Stomach (tissue), 9 donors: Measurements from ENCODE around the gene CCNYL1. TPM values are rescaled to one million over a fixed set of nuclear protein-coding genes. Genes with fewer than 3 reads are reported as not detected.

ENCODE experiments used
- DNase-seq, 2 donors: peaks; one replicate each; pipeline versions ENCODE4 v3.0.0 to v3.0.0-alpha.2; 2013 to 2019
- H3K27ac ChIP-seq, 5 donors: fragments of 200-600 bp in 4 of 5; sonication (generic) in 4 of 5; one replicate each; pipeline ENCODE4 v1.5.1; 2013 to 2019; ENCODE audit warnings: mild to moderate bottlenecking in 1 of 5, moderate library complexity in 1 of 5
- H3K27me3 ChIP-seq, 3 donors: fragments of 200-600 bp; sonication (generic); one replicate each; pipeline ENCODE4 v1.5.1; 2017 to 2019; ENCODE audit warnings: mixed run types in 1 of 3
- H3K36me3 ChIP-seq, 4 donors: fragments of 200-600 bp; sonication (generic); 1 replicate in 3 of 4; 2 replicates in 1 of 4; pipeline ENCODE4 v1.5.1; 2016 to 2019
- H3K4me1 ChIP-seq, 4 donors: fragments of 200-600 bp; sonication (generic); one replicate each; pipeline ENCODE4 v1.5.1; 2016 to 2019
- H3K4me3 ChIP-seq, 4 donors: fragments of 200-600 bp; sonication (generic) in 3 of 4; one replicate each; pipeline ENCODE4 v1.5.1; 2016 to 2019; ENCODE audit warnings: mild to moderate bottlenecking in 1 of 4
- H3K9me3 ChIP-seq, 4 donors: fragments of 200-600 bp; sonication (generic); one replicate each; pipeline ENCODE4 v1.5.1; 2016 to 2019
- CTCF ChIP-seq, 7 experiments: fragments of 450-650 bp in 4 of 7; fragments of 200-600 bp in 3 of 7; sonication (generic) in 3 of 7; IDR thresholded peaks; one replicate each; pipeline ENCODE4 v1.5.1; 2016 to 2019; ENCODE audit warnings: antibody characterized with exemption in 7 of 7, control low read depth in 2 of 7, mild to moderate bottlenecking in 1 of 7
- EP300 ChIP-seq: sonication (generic); formaldehyde crosslinking; IDR thresholded peaks from one replicate; pipeline ENCODE4 v1.6.1; 2017; ENCODE audit warnings: antibody characterized with exemption
- POLR2A ChIP-seq, 4 donors: fragments of 450-650 bp; IDR thresholded peaks; one replicate each; pipeline ENCODE4 v1.6.1; 2016; ENCODE audit warnings: antibody characterized with exemption in 4 of 4, control low read depth in 2 of 4, mild to moderate bottlenecking in 1 of 4, moderate library complexity in 1 of 4
- POLR2AphosphoS5 ChIP-seq, 3 donors: sonication (generic); formaldehyde crosslinking; IDR thresholded peaks; one replicate each; pipeline ENCODE4 v1.6.1; 2016; ENCODE audit warnings: antibody characterized with exemption in 3 of 3
- WGBS, 5 donors: extraction: QIAGEN DNeasy Blood & Tissue Kit in 3 of 5; methylation state at CpG; one replicate each; pipeline versions ENCODE4 v1.1.5 to v1.1.7; 2013 to 2018; 5-methylcytosine and 5-hydroxymethylcytosine counted together
- intact Hi-C: fragments of 100-400 bp; cut with DNase I; formaldehyde crosslinking; loops from one replicate; pipeline ENCODE4 v1.15.1; 2023; ENCODE audit warnings: low total_unique reads
- polyA plus RNA-seq, 3 donors: library from polyadenylated mRNA; stranded (reverse); fragments of 200-250 nt; gene quantifications; one replicate each; pipeline ENCODE4 v1.2.3, GENCODE V29; 2013
- total RNA-seq, 5 donors: library from RNA; depleted of rRNA; stranded (reverse); fragments of >200 nt; gene quantifications; one replicate each; pipeline versions ENCODE4 v1.1.0 to v1.2.3, GENCODE V29; 2014 to 2016
- donor health status: healthy with polysubstance abuse.
- donor health status: Bipolar disorder and iron deficiency.
- donor health status: healthy.

The CCNYL1 gene
- total and polyA plus RNA-seq, 8 donors: 4.2 to 29.8 (median 11.2) TPM

- 44 to 62% (median 50%) methylated on average over 4 of the region's 4 CpGs for WGBS, 5 donors
- H3K27ac ChIP-seq: peak overlapping the region in 1 of 5 donors; percentile 11
Measured at GRCh38 chr2:207725873-207726578, 14.6 kb downstream of the CCNYL1 start.

GRCh38 chr2:207727261-207727660 lies 15.8 kb downstream of the CCNYL1 start:
- Histone ChIP-seq H3K36me3 (peaks cover 6 to 20% (median 14%) of the 10 kb centered on the region in 4 donors), H3K27ac (no peak overlapping the region), H3K4me3 (no peak overlapping the region), H3K9me3 (no peaks in the 10 kb centered on the region), H3K27me3 (no peaks in the 10 kb centered on the region), H3K4me1 (peaks cover 0 to 30% (median 20%) of the 10 kb centered on the region in 4 donors)
- WGBS, 5 donors: 67 to 81% (median 72%) methylated on average over 2 of the region's 2 CpGs
- intact Hi-C loops: no loop called here
- TF ChIP-seq POLR2AphosphoS5 (IDR thresholded peaks at IDR 0.05): no peak
- no peak for TF ChIP-seq CTCF (IDR thresholded peaks at IDR 0.05)
- no peak for TF ChIP-seq POLR2A (IDR thresholded peaks at IDR 0.05)
- TF ChIP-seq EP300: no peak
- no peak for DNase-seq

More at GRCh38 chr2:207725873-207726578, 14.6 kb downstream of the CCNYL1 start:
- H3K9me3 ChIP-seq: no peaks in the 10 kb centered on the region
- no peaks in the 10 kb centered on the region for H3K27me3 ChIP-seq
- no peak for TF ChIP-seq POLR2AphosphoS5 (IDR thresholded peaks at IDR 0.05)
- DNase-seq: peak; percentile 38 to 66
- intact Hi-C loops: no loop called here
- peaks cover 6 to 20% (median 14%) of the 10 kb centered on the region in 4 donors for H3K36me3 ChIP-seq
- peaks cover 0 to 41% (median 25%) of the 10 kb centered on the region in 4 donors for H3K4me1 ChIP-seq
- H3K4me3 ChIP-seq: no peak overlapping the region

GRCh38 chr2:207729465-207729998 lies 18.1 kb downstream of the CCNYL1 start:
- Histone ChIP-seq H3K27me3 (no peaks in the 10 kb centered on the region), H3K4me1 (peaks cover 0 to 24% (median 15%) of the 10 kb centered on the region in 4 donors), H3K4me3 (no peak overlapping the region), H3K27ac (no peak overlapping the region), H3K9me3 (no peaks in the 10 kb centered on the region), H3K36me3 (peaks cover 6 to 27% (median 16%) of the 10 kb centered on the region in 4 donors)
- intact Hi-C loops: no loop called here
- WGBS, 5 donors: 92 to 97% (median 93%) methylated on average over 8 of the region's 8 CpGs
- no peak for DNase-seq
- TF ChIP-seq EP300 (no peak), POLR2A (IDR thresholded peaks at IDR 0.05) (no peak), POLR2AphosphoS5 (IDR thresholded peaks at IDR 0.05) (no peak), CTCF (IDR thresholded peaks at IDR 0.05) (no peak)

- no peak for DNase-seq
- H3K27ac ChIP-seq: no peak overlapping the region
- no peaks in the 10 kb centered on the region for H3K9me3 ChIP-seq
- peaks cover 0 to 15% (median 6%) of the 10 kb centered on the region in 4 donors for H3K4me1 ChIP-seq
- peaks cover 6 to 27% (median 16%) of the 10 kb centered on the region in 4 donors for H3K36me3 ChIP-seq
- no peak for TF ChIP-seq POLR2AphosphoS5 (IDR thresholded peaks at IDR 0.05)
- TF ChIP-seq POLR2A (IDR thresholded peaks at IDR 0.05): no peak
- TF ChIP-seq CTCF (IDR thresholded peaks at IDR 0.05): no peak
- no peak for TF ChIP-seq EP300
- 90 to 100% (median 97%) methylated on average over 1 of the region's 1 CpG for WGBS, 5 donors
- no peak overlapping the region for H3K4me3 ChIP-seq
- intact Hi-C loops: no loop called here
- no peaks in the 10 kb centered on the region for H3K27me3 ChIP-seq
Measured at GRCh38 chr2:207731138-207731537, 19.7 kb downstream of the CCNYL1 start.
